ENCODE measurements around the gene UNC13A. TPM values are rescaled to one million over a fixed set of nuclear protein-coding genes. Genes with fewer than 3 reads are reported as not detected.

Gene UNC13A
- total and polyA plus RNA-seq, 2 of the 13 experiments (the other 11 are each of a cell fraction or from before 2014, with no cell fraction given) = 0.11 to 0.45 TPM

GRCh38 chr19:17555929-17556813 lies 132.0 kb downstream of the UNC13A start (continued):
- TF ChIP-seq JDP2 (CRISPR knock-in tag; IDR thresholded peaks at IDR 0.05; ENCODE audit: borderline replicate concordance) = no peak
- TF ChIP-seq, protein P1, sequence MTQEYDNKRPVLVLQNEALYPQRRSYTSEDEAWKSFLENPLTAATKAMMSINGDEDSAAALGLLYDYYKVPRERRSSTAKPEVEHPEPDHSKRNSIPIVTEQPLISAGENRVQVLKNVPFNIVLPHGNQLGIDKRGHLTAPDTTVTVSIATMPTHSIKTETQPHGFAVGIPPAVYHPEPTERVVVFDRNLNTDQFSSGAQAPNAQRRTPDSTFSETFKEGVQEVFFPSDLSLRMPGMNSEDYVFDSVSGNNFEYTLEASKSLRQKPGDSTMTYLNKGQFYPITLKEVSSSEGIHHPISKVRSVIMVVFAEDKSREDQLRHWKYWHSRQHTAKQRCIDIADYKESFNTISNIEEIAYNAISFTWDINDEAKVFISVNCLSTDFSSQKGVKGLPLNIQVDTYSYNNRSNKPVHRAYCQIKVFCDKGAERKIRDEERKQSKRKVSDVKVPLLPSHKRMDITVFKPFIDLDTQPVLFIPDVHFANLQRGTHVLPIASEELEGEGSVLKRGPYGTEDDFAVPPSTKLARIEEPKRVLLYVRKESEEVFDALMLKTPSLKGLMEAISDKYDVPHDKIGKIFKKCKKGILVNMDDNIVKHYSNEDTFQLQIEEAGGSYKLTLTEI (CRISPR knock-in tag; conservative IDR thresholded peaks at IDR 0.05) = no peak
- no peak for TF ChIP-seq GTF2F1 (IDR thresholded peaks at IDR 0.05; ENCODE audit: low read length)
- 0 out of 2 replicates have a peak, but pooled peaks have one; percentile 62 for TF ChIP-seq KLF13 (CRISPR knock-in tag; IDR thresholded peaks at IDR 0.05)
- no peak; the same call in 1 of the 2 replicates for TF ChIP-seq DNMT1 (CRISPR knock-in tag; IDR thresholded peaks at IDR 0.05)
- no peak for TF ChIP-seq ZNF235 (CRISPR knock-in tag; IDR thresholded peaks at IDR 0.05; ENCODE audit: borderline replicate concordance)
- TF ChIP-seq, protein P2, sequence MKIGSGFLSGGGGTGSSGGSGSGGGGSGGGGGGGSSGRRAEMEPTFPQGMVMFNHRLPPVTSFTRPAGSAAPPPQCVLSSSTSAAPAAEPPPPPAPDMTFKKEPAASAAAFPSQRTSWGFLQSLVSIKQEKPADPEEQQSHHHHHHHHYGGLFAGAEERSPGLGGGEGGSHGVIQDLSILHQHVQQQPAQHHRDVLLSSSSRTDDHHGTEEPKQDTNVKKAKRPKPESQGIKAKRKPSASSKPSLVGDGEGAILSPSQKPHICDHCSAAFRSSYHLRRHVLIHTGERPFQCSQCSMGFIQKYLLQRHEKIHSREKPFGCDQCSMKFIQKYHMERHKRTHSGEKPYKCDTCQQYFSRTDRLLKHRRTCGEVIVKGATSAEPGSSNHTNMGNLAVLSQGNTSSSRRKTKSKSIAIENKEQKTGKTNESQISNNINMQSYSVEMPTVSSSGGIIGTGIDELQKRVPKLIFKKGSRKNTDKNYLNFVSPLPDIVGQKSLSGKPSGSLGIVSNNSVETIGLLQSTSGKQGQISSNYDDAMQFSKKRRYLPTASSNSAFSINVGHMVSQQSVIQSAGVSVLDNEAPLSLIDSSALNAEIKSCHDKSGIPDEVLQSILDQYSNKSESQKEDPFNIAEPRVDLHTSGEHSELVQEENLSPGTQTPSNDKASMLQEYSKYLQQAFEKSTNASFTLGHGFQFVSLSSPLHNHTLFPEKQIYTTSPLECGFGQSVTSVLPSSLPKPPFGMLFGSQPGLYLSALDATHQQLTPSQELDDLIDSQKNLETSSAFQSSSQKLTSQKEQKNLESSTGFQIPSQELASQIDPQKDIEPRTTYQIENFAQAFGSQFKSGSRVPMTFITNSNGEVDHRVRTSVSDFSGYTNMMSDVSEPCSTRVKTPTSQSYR (CRISPR knock-in tag; IDR thresholded peaks at IDR 0.05; ENCODE audit: borderline replicate concordance) = no peak; the same call in 1 of the 2 replicates
- 0 out of 2 replicates have a peak, but pooled peaks have one; percentile 33 for TF ChIP-seq NCOA1 (CRISPR knock-in tag; IDR thresholded peaks at IDR 0.05)
- TF ChIP-seq HDAC1 (CRISPR knock-in tag; IDR thresholded peaks at IDR 0.05) = peak; percentile 69
- TF ChIP-seq FOXK2 (IDR thresholded peaks at IDR 0.05) = no peak
- TF ChIP-seq ZNF549 (CRISPR knock-in tag; IDR thresholded peaks at IDR 0.05) = no peak
- TF ChIP-seq E2F2 (CRISPR knock-in tag; IDR thresholded peaks at IDR 0.05; ENCODE audit: borderline replicate concordance) = no peak
- 0 out of 2 replicates have a peak, but pooled peaks have one; percentile 37 for TF ChIP-seq HNRNPL (IDR thresholded peaks at IDR 0.05; ENCODE audit: low read depth, low read length)
- no peak for TF ChIP-seq ZNF205 (CRISPR knock-in tag; IDR thresholded peaks at IDR 0.05)
- no peak for TF ChIP-seq TP53 (CRISPR knock-in tag; conservative IDR thresholded peaks at IDR 0.05)
- no peak for TF ChIP-seq SIX4 (CRISPR knock-in tag; IDR thresholded peaks at IDR 0.05)
- TF ChIP-seq IRX3 (CRISPR knock-in tag; IDR thresholded peaks at IDR 0.05; ENCODE audit: borderline replicate concordance, low read depth) = no peak
- TF ChIP-seq IRF2 (CRISPR knock-in tag; IDR thresholded peaks at IDR 0.05) = no peak
- TF ChIP-seq SALL2 (CRISPR knock-in tag; IDR thresholded peaks at IDR 0.05) = 0 out of 2 replicates have a peak, but pooled peaks have one; percentile 45
- TF ChIP-seq, protein P3, sequence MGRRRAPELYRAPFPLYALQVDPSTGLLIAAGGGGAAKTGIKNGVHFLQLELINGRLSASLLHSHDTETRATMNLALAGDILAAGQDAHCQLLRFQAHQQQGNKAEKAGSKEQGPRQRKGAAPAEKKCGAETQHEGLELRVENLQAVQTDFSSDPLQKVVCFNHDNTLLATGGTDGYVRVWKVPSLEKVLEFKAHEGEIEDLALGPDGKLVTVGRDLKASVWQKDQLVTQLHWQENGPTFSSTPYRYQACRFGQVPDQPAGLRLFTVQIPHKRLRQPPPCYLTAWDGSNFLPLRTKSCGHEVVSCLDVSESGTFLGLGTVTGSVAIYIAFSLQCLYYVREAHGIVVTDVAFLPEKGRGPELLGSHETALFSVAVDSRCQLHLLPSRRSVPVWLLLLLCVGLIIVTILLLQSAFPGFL (CRISPR knock-in tag; IDR thresholded peaks at IDR 0.05) = no peak
- no peak for TF ChIP-seq TOE1 (CRISPR knock-in tag; IDR thresholded peaks at IDR 0.05)

All from HepG2 (cell line).